HepG2 (cell line): ENCODE measurements around the gene NABP2. TPM values are rescaled to one million over a fixed set of nuclear protein-coding genes. Genes with fewer than 3 reads are reported as not detected.

ENCODE experiments used
- CCDC6 ChIP-seq: sonication (generic); formaldehyde crosslinking; IDR thresholded peaks from 2 replicates; pipeline ENCODE4 v1.8.1; 2022; ENCODE audit warnings: mild to moderate bottlenecking, missing genetic modification reagents, moderate library complexity
- ESRRA ChIP-seq: sonication (generic); formaldehyde crosslinking; IDR thresholded peaks from 2 replicates; pipeline ENCODE4 v1.5.1; 2020; ENCODE audit warnings: mild to moderate bottlenecking, low read depth, missing genetic modification reagents
- KLF13 ChIP-seq: sonication (generic); formaldehyde crosslinking; IDR thresholded peaks from 2 replicates; pipeline ENCODE4 v1.4.0; 2020; ENCODE audit warnings: mild to moderate bottlenecking, missing genetic modification reagents
- NFKBIZ ChIP-seq: IDR thresholded peaks from 2 replicates; pipeline ENCODE4 v1.6.1; 2018; ENCODE audit warnings: missing genetic modification reagents, missing compliant biosample characterization
- NPAS2 ChIP-seq: sonication (generic); formaldehyde crosslinking; IDR thresholded peaks from 2 replicates; pipeline ENCODE4 v1.8.0; 2022; ENCODE audit warnings: mild to moderate bottlenecking, missing genetic modification reagents, borderline replicate concordance
- PCBP2 ChIP-seq: fragments of 200-400 bp; formaldehyde crosslinking; optimal IDR thresholded peaks from 2 replicates; pipeline ENCODE3; 2018; ENCODE audit warnings: low read length, low read depth; ENCODE audit not compliant: poor library complexity, severe bottlenecking
- PITX1 ChIP-seq: sonication (generic); formaldehyde crosslinking; IDR thresholded peaks from 2 replicates; pipeline ENCODE4 v1.5.1; 2020; ENCODE audit warnings: mild to moderate bottlenecking, missing genetic modification reagents
- RFX5 ChIP-seq: IDR thresholded peaks from 2 replicates; pipeline ENCODE4 v1.6.1; 2011; ENCODE audit warnings: low read depth, low read length, improper control_type of control experiment
- SOX13 ChIP-seq, 3 experiments: fragments of 450-650 bp in 1 of 3; sonication (generic) in 1 of 3; formaldehyde crosslinking in 1 of 3; IDR thresholded peaks in 2 of 3; conservative IDR thresholded peaks in 1 of 3; 2 replicates each; pipeline versions ENCODE4 v1.5.0 to v1.6.1; 2016 to 2020; ENCODE audit warnings: antibody characterized with exemption in 1 of 3, mild to moderate bottlenecking in 1 of 3, missing compliant biosample characterization in 1 of 3, missing genetic modification reagents in 1 of 3, moderate library complexity in 1 of 3
- ZKSCAN1 ChIP-seq: fragments of 150-350 bp; IDR thresholded peaks from 2 replicates; pipeline ENCODE4 v1.6.1; 2014; ENCODE audit warnings: low read length
- ZNF30 ChIP-seq: sonication (generic); formaldehyde crosslinking; IDR thresholded peaks from 2 replicates; pipeline ENCODE4 v1.5.0; 2020; ENCODE audit warnings: mild to moderate bottlenecking, missing genetic modification reagents
- ZNF33A ChIP-seq: sonication (generic); formaldehyde crosslinking; IDR thresholded peaks from 2 replicates; pipeline ENCODE4 v1.5.1; 2020; ENCODE audit warnings: missing genetic modification reagents, mild to moderate bottlenecking, moderate library complexity, borderline replicate concordance
- ZNF468 ChIP-seq: sonication (generic); formaldehyde crosslinking; IDR thresholded peaks from 2 replicates; pipeline ENCODE4 v1.8.0; 2022; ENCODE audit warnings: mild to moderate bottlenecking, moderate library complexity, missing genetic modification reagents
- ZNF629 ChIP-seq: sonication (generic); formaldehyde crosslinking; conservative IDR thresholded peaks from 2 replicates; pipeline ENCODE4 v1.5.0; 2020; ENCODE audit warnings: missing genetic modification reagents
- ZNF788 ChIP-seq: sonication (generic); formaldehyde crosslinking; IDR thresholded peaks from 2 replicates; pipeline ENCODE4 v1.5.0; 2020; ENCODE audit warnings: mild to moderate bottlenecking, missing genetic modification reagents, borderline replicate concordance
- polyA plus RNA-seq, 8 experiments: library from polyadenylated mRNA; depleted of rRNA in 3 of 8; stranded (reverse) in 7 of 8; unstranded in 1 of 8; fragments of >200 nt; fragmentation: Illumina TruSeq in 4 of 8; extraction: Trizol in 4 of 8; gene quantifications; 2 replicates each; pipeline versions ENCODE4 v1.2.1 to v1.2.3, GENCODE V29; 2011 to 2016; ENCODE audit warnings: low read depth in 4 of 8, missing spikeins in 1 of 8, mixed read lengths in 1 of 8; ENCODE audit not compliant: insufficient read depth in 1 of 8
- total RNA-seq, 5 experiments: library from RNA; depleted of rRNA; stranded (reverse); fragments of >200 nt; fragmentation: Illumina TruSeq; extraction: Trizol; gene quantifications; 2 replicates each; pipeline ENCODE4 v1.2.3, GENCODE V29; 2016; ENCODE audit warnings: low read depth in 1 of 5
- TF ChIP-seq, protein P1 (sequence below), 2 experiments: sonication (generic) in 1 of 2; formaldehyde crosslinking in 1 of 2; IDR thresholded peaks; 2 replicates each; pipeline versions ENCODE4 v1.6.1 to v1.9.0; 2014 to 2022; ENCODE audit warnings: antibody characterized with exemption in 1 of 2, borderline replicate concordance in 1 of 2, inconsistent platforms in 1 of 2, low read depth in 1 of 2, missing genetic modification reagents in 1 of 2
- TF ChIP-seq, protein P2 (sequence below): sonication (generic); formaldehyde crosslinking; conservative IDR thresholded peaks from 2 replicates; pipeline ENCODE4 v1.4.0; 2020; ENCODE audit warnings: missing genetic modification reagents

The NABP2 gene
- total and polyA plus RNA-seq, 2 of the 13 experiments (the other 11 are each of a cell fraction or from before 2014, with no cell fraction given): 33.2 to 35.5 TPM

DNA sequence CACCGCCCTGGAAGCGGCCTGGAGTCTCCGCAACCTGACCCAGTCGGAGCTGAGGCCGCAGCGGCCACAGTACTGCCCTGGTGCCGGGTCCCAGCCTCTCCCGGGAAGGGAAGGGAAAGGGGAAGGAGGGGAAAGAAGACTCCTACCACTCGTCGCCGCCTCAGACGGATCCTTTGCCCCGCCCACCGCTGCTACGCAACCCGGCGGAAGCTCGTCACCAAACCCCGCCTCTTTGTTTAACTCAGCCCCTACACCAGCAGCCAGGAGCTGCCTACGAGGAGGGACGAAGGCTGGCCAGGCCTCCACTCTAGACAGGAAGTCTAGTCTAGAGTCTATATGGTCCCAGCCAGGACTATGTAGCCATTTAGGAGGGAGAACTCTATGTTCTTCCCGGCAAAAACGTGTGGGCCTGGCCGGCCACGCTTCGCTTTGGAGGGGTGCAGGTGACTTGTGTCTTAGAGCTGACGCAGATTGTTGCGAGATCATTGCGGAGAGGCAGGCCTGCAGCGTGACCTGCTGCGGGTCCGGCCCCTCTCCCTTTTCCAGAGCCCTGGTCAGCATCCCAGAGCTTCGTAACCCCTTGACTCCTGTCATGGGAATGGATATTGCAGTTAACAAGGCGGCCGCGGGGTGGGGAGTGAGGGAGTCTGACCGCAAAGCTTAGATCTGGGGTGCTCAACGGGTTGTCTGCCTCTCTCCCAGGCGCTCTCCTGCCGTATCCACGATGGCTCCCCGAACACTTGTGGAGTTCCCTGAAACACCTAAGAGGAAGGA lies 2.2 kb upstream of the NABP2 start, which contains the start of gene RNF41 (continued):
- TF ChIP-seq ZNF629 (CRISPR knock-in tag): no peak
- TF ChIP-seq SOX13 (IDR thresholded peaks at IDR 0.05): no peak
- TF ChIP-seq SOX13 (CRISPR knock-in tag; conservative IDR thresholded peaks at IDR 0.05 in 1 of 2, IDR thresholded peaks at IDR 0.05 in 1 of 2): peak in 1 of 2 experiments; percentile 43; a peak in 1 of 4 replicates
- TF ChIP-seq PCBP2: peak; percentile 53
- 0 out of 2 replicates have a peak, but pooled peaks have one; percentile 63 for TF ChIP-seq ZNF30 (CRISPR knock-in tag)
- TF ChIP-seq, protein P1, sequence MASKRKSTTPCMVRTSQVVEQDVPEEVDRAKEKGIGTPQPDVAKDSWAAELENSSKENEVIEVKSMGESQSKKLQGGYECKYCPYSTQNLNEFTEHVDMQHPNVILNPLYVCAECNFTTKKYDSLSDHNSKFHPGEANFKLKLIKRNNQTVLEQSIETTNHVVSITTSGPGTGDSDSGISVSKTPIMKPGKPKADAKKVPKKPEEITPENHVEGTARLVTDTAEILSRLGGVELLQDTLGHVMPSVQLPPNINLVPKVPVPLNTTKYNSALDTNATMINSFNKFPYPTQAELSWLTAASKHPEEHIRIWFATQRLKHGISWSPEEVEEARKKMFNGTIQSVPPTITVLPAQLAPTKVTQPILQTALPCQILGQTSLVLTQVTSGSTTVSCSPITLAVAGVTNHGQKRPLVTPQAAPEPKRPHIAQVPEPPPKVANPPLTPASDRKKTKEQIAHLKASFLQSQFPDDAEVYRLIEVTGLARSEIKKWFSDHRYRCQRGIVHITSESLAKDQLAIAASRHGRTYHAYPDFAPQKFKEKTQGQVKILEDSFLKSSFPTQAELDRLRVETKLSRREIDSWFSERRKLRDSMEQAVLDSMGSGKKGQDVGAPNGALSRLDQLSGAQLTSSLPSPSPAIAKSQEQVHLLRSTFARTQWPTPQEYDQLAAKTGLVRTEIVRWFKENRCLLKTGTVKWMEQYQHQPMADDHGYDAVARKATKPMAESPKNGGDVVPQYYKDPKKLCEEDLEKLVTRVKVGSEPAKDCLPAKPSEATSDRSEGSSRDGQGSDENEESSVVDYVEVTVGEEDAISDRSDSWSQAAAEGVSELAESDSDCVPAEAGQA (IDR thresholded peaks at IDR 0.05; ENCODE audit: low read depth): 0 out of 2 replicates have a peak, but pooled peaks have one; percentile 8
- TF ChIP-seq, protein P1 (CRISPR knock-in tag; IDR thresholded peaks at IDR 0.05; ENCODE audit: borderline replicate concordance): peak; percentile 11; the same call in 1 of the 2 replicates
- no peak for TF ChIP-seq KLF13 (CRISPR knock-in tag)
- no peak; the same call in 1 of the 2 replicates for TF ChIP-seq PITX1 (CRISPR knock-in tag)
- no peak for TF ChIP-seq ZNF468 (CRISPR knock-in tag)
- TF ChIP-seq NPAS2 (CRISPR knock-in tag): no peak
- TF ChIP-seq, protein P2, sequence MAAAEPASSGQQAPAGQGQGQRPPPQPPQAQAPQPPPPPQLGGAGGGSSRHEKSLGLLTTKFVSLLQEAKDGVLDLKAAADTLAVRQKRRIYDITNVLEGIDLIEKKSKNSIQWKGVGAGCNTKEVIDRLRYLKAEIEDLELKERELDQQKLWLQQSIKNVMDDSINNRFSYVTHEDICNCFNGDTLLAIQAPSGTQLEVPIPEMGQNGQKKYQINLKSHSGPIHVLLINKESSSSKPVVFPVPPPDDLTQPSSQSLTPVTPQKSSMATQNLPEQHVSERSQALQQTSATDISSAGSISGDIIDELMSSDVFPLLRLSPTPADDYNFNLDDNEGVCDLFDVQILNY (CRISPR knock-in tag): no peak
- TF ChIP-seq NFKBIZ: 0 out of 2 replicates have a peak, but pooled peaks have one; percentile 44
- no peak; the same call in 1 of the 2 replicates for TF ChIP-seq CCDC6 (CRISPR knock-in tag)
- TF ChIP-seq RFX5: 0 out of 2 replicates have a peak, but pooled peaks have one; percentile 21
- TF ChIP-seq ESRRA (CRISPR knock-in tag): no peak
- TF ChIP-seq ZKSCAN1: no peak
- TF ChIP-seq ZNF788: no peak
- TF ChIP-seq ZNF33A: no peak
